Measurements from ENCODE around the gene OR52L1. TPM values are rescaled to one million over a fixed set of nuclear protein-coding genes. Genes with fewer than 3 reads are reported as not detected.

OR52L1 gene
- total RNA-seq, 2 experiments from 2014 or later: not detected

GRCh38 chr11:6002202-6002699 is 15.5 kb upstream of the OR52L1 start:
- H4K20me1 ChIP-seq (ENCODE audit: insufficient read depth, low read length): no peaks in the 10 kb centered on the region
- no peak for DNase-seq (ENCODE audit: low spot score)
- no peak overlapping the region for H3K4me2 ChIP-seq (ENCODE audit: low read length)
- no peak overlapping the region for H2AFZ ChIP-seq (ENCODE audit: low read length)
- no peaks in the 10 kb centered on the region for H3K9me2 ChIP-seq (ENCODE audit: insufficient read depth, low read length)
- no TSS peak for BruUV-seq (replicated peaks)
- H3K79me2 ChIP-seq (ENCODE audit: insufficient read depth, low read depth, low read length): no peaks in the 10 kb centered on the region
- no peaks in the 10 kb centered on the region for H3K9me3 ChIP-seq (ENCODE audit: low read length)
- ChIA-PET POLR2A (interaction anchor here (0.8 kb wide), 1 partner anchor 343 kb away, joined by 3 read pairs; no protein-coding TSS in a partner anchor), CTCF (ENCODE audit: unreplicated experiment) (no interaction called here)
- intact Hi-C loops (cut with micrococcal nuclease; ENCODE audit: unreplicated experiment): no loop called here
- no peaks in the 10 kb centered on the region for H3K36me3 ChIP-seq (ENCODE audit: insufficient read depth, low read length)
- no peaks in the 10 kb centered on the region for H3K4me1 ChIP-seq (ENCODE audit: insufficient read depth, low read length, poor library complexity, severe bottlenecking)
- TF ChIP-seq EZH2phosphoT487 (IDR thresholded peaks at IDR 0.05; ENCODE audit: borderline replicate concordance, low read depth, low read length) (no peak), CTCF (conservative IDR thresholded peaks at IDR 0.05; ENCODE audit: low read length) (no peak)
- H3K4me3 ChIP-seq (ENCODE audit: low read depth, low read length, poor library complexity, severe bottlenecking): no peak overlapping the region
- H3K27ac ChIP-seq (ENCODE audit: low read depth, low read length, poor library complexity, severe bottlenecking): no peak overlapping the region

- Histone ChIP-seq H3K79me2 (ENCODE audit: insufficient read depth, low read depth, low read length) (no peaks in the 10 kb centered on the region), H2AFZ (ENCODE audit: low read length) (no peak overlapping the region), H3K4me2 (ENCODE audit: low read length) (no peak overlapping the region), H3K27ac (ENCODE audit: low read depth, low read length, poor library complexity, severe bottlenecking) (no peak overlapping the region), H3K4me3 (ENCODE audit: low read depth, low read length, poor library complexity, severe bottlenecking) (no peak overlapping the region), H4K20me1 (ENCODE audit: insufficient read depth, low read length) (no peaks in the 10 kb centered on the region), H3K9me2 (ENCODE audit: insufficient read depth, low read length) (no peaks in the 10 kb centered on the region), H3K4me1 (ENCODE audit: insufficient read depth, low read length, poor library complexity, severe bottlenecking) (no peaks in the 10 kb centered on the region), H3K9me3 (ENCODE audit: low read length) (no peaks in the 10 kb centered on the region), H3K36me3 (ENCODE audit: insufficient read depth, low read length) (no peaks in the 10 kb centered on the region)
- intact Hi-C loops (cut with micrococcal nuclease; ENCODE audit: unreplicated experiment): no loop called here
- no peak for DNase-seq (ENCODE audit: low spot score)
- ChIA-PET CTCF (ENCODE audit: unreplicated experiment) (no interaction called here), POLR2A (no interaction called here)
- no TSS peak for BruUV-seq (replicated peaks)
- TF ChIP-seq EZH2phosphoT487 (IDR thresholded peaks at IDR 0.05; ENCODE audit: borderline replicate concordance, low read depth, low read length) (no peak), CTCF (conservative IDR thresholded peaks at IDR 0.05; ENCODE audit: low read length) (no peak)
Measured at GRCh38 chr11:5994791-5995190, 8.0 kb upstream of the OR52L1 start.

GRCh38 chr11:5992604-5993251 is 5.9 kb upstream of the OR52L1 start:
- DNase-seq (ENCODE audit: low spot score): peak; percentile 25
- Histone ChIP-seq H4K20me1 (ENCODE audit: insufficient read depth, low read length) (no peaks in the 10 kb centered on the region), H3K4me3 (ENCODE audit: low read depth, low read length, poor library complexity, severe bottlenecking) (no peak overlapping the region), H3K9me2 (ENCODE audit: insufficient read depth, low read length) (no peaks in the 10 kb centered on the region), H3K9me3 (ENCODE audit: low read length) (no peaks in the 10 kb centered on the region), H2AFZ (ENCODE audit: low read length) (no peak overlapping the region), H3K27ac (ENCODE audit: low read depth, low read length, poor library complexity, severe bottlenecking) (no peak overlapping the region), H3K4me2 (ENCODE audit: low read length) (no peak overlapping the region), H3K79me2 (ENCODE audit: insufficient read depth, low read depth, low read length) (no peaks in the 10 kb centered on the region), H3K36me3 (ENCODE audit: insufficient read depth, low read length) (no peaks in the 10 kb centered on the region), H3K4me1 (ENCODE audit: insufficient read depth, low read length, poor library complexity, severe bottlenecking) (no peaks in the 10 kb centered on the region)
- ChIA-PET CTCF (ENCODE audit: unreplicated experiment) (no interaction called here), POLR2A (interaction anchor here (1.0 kb wide), 1 partner anchor 388 kb away, joined by 3 read pairs; no protein-coding TSS in a partner anchor)
- no TSS peak for BruUV-seq (replicated peaks)
- TF ChIP-seq CTCF (conservative IDR thresholded peaks at IDR 0.05; ENCODE audit: low read length) (peak; percentile 80), EZH2phosphoT487 (IDR thresholded peaks at IDR 0.05; ENCODE audit: borderline replicate concordance, low read depth, low read length) (no peak)
- intact Hi-C loops (cut with micrococcal nuclease; ENCODE audit: unreplicated experiment): loop anchor here (1.0 kb wide), 1 partner anchor 361 kb away; no protein-coding TSS in a partner anchor

Data from OCI-LY7 (cell line).